Spinal cord (tissue), 10 donors: Measurements from ENCODE around the gene RIMBP2. TPM values are rescaled to one million over a fixed set of nuclear protein-coding genes. Genes with fewer than 3 reads are reported as not detected.

ENCODE experiments used
- DNase-seq, 6 donors: peaks; one replicate each; pipeline versions ENCODE4 v3.0.0 to v3.0.0-alpha.2; 2013 to 2015; ENCODE audit warnings: low spot score in 6 of 6, low read depth in 4 of 6
- H3K27ac ChIP-seq: one replicate; pipeline ENCODE4 v1.5.1; 2013; ENCODE audit warnings: low read depth, low read length, control low read depth
- H3K27me3 ChIP-seq: one replicate; pipeline ENCODE4 v1.6.1; 2013; ENCODE audit warnings: low read length; ENCODE audit not compliant: control insufficient read depth, insufficient read depth
- H3K36me3 ChIP-seq: one replicate; pipeline ENCODE4 v1.6.1; 2013; ENCODE audit warnings: low read length; ENCODE audit not compliant: control insufficient read depth, insufficient read depth
- H3K4me1 ChIP-seq: one replicate; pipeline ENCODE4 v1.6.1; 2013; ENCODE audit warnings: low read length; ENCODE audit not compliant: control insufficient read depth, insufficient read depth
- H3K4me3 ChIP-seq: one replicate; pipeline ENCODE4 v1.5.1; 2013; ENCODE audit warnings: low read depth, low read length, control low read depth
- H3K9me3 ChIP-seq: one replicate; pipeline ENCODE4 v1.6.1; 2013; ENCODE audit warnings: low read length; ENCODE audit not compliant: control insufficient read depth, insufficient read depth
- WGBS: methylation state at CpG from one replicate; pipeline ENCODE4 v1.1.5; 2013; ENCODE audit warnings: missing lambda C conversion rate; ENCODE audit not compliant: insufficient coverage; 5-methylcytosine and 5-hydroxymethylcytosine counted together
- polyA plus RNA-seq, 2 donors: library from polyadenylated mRNA; unstranded; fragments of 120-200 nt; gene quantifications; one replicate each; pipeline ENCODE4 v1.2.1, GENCODE V29; 2013; ENCODE audit not compliant: insufficient read length in 2 of 2
- total RNA-seq, 2 donors: library from RNA; depleted of rRNA in 1 of 2; stranded (reverse); fragments of 120-200 nt in 1 of 2; fragments of >200 nt in 1 of 2; gene quantifications; one replicate each; pipeline versions ENCODE4 v1.2.3 to v1.2.4, GENCODE V29; 2013 to 2014
- donor health status: healthy.

RIMBP2 gene
- total and polyA plus RNA-seq, 4 donors, result 11.4 to 37.3 (median 27.5) TPM

DNA sequence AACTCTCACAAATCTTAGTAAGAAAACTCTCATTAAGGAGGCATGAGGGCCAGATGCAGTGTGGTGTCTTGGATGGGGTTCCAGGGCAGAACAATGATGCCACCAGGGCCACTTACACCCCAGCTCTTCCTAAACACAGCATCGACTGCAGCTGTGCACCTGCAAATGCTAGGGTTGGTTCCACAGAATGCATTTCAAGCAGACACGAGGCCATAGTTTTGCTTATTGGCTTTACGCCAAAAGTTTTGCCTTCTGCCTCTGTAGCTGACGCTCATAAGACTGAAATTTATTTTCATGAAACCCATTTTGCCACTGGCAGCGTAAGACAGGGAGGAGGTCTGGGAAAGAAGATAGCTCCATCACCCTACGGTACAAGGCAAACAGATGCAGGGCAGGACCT lies 179.0 kb downstream of the RIMBP2 start:
- DNase-seq, result peak in 1 of 6 donors; percentile 58
- Histone ChIP-seq H3K4me3 (no peak overlapping the region), H3K4me1 (peaks cover 5% of the 10 kb centered on the region), H3K36me3 (no peaks in the 10 kb centered on the region), H3K9me3 (no peaks in the 10 kb centered on the region), H3K27me3 (no peaks in the 10 kb centered on the region), H3K27ac (no peak overlapping the region)
- WGBS, result 72% methylated on average over 4 of the region's 6 CpGs

DNA sequence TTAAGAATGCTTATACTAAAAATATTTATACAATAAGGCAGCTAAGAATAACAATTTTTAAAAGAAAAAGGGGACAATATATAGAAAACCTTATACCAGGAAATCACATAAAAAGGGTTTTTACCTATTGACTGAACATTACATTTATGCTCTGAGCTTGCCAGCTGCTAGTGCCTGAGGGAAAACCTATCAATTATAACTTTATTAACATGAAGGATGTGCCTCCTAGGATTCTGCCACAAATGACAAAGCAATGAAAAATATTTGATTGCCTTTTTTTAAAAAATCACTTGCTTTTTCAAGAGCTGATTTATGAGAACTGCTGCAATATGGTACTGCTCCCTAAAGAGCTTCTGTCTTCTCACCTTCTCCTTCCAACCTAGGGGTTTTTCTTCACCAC lies 185.7 kb downstream of the RIMBP2 start:
- peak in 1 of 6 donors; percentile 49 for DNase-seq
- no peaks in the 10 kb centered on the region for H3K36me3 ChIP-seq
- no peak overlapping the region for H3K4me3 ChIP-seq
- H3K9me3 ChIP-seq, result no peaks in the 10 kb centered on the region
- no peak overlapping the region for H3K27ac ChIP-seq
- no peaks in the 10 kb centered on the region for H3K4me1 ChIP-seq
- no peaks in the 10 kb centered on the region for H3K27me3 ChIP-seq

DNA sequence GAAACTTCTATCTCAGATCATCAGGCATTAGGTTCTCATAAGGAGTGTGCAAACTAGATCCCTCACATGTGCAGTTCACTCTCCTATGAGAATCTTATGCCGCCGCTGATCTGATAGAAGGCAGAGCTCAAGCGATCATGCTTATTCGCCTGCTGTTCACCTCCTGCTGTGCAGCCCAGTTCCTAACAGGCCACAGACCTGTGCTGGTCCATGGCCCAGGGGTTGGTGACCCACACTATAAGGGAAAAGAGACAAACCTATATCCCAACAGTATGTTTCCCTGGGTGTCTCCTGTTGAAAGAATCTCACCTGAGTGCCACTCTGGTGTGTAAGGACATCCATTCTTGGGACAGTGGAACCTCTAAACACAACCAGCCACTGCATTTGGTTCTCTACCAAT lies 186.3 kb downstream of the RIMBP2 start:
- WGBS, result 75% methylated on average over 4 of the region's 4 CpGs
- Histone ChIP-seq H3K27ac (no peak overlapping the region), H3K36me3 (no peaks in the 10 kb centered on the region), H3K27me3 (no peaks in the 10 kb centered on the region), H3K9me3 (no peaks in the 10 kb centered on the region), H3K4me3 (no peak overlapping the region), H3K4me1 (no peaks in the 10 kb centered on the region)
- no peak for DNase-seq

DNA sequence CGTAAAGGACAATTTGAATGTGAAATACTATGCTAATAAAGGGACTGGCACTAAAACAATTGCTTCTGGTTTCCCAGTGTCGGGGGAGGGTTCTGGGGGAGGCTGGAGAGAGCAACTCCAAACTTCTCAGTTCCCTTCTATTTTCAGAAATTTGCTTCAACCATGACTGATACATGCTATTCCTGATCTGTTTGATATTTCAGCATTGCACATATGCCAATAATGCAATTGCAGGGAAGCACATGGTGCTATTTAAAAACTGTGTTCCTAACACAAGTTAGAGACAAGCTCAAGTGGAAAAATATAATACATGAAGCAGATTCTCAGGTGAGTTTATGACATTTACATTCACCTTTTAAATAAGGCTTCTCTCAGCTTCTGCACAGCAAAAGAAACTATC lies 188.9 kb downstream of the RIMBP2 start:
- H3K4me3 ChIP-seq, result no peak overlapping the region
- H3K9me3 ChIP-seq, result no peaks in the 10 kb centered on the region
- no peak for DNase-seq
- H3K4me1 ChIP-seq, result peaks cover 5% of the 10 kb centered on the region
- H3K36me3 ChIP-seq, result no peaks in the 10 kb centered on the region
- H3K27ac ChIP-seq, result no peak overlapping the region
- no peaks in the 10 kb centered on the region for H3K27me3 ChIP-seq
- whole genome bisulfite sequencing, result no CpG with 5 or more reads among the region's 2 CpGs

DNA sequence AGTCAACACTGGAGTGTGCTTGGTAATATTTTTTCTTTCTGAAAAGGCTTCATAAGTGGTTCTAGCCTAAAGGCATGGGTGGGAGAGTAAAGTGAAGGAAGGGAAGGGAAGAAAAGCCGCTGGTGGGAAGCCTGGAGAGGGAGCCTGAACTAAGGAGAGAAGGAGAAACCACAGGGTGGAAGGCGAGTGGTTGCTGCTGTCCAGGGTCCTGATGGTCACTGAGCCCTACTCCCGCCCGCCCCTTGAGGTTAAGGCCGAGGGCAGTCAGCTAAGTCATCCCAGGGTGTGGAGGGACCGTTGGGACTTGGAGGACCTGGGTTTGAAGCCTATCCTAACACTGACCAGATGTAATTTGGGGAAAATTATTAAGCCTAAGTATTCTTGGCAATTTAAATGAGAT lies 189.3 kb downstream of the RIMBP2 start:
- 24% methylated on average over 2 of the region's 6 CpGs for WGBS
- peaks cover 8% of the 10 kb centered on the region for H3K4me1 ChIP-seq
- no peak overlapping the region for H3K4me3 ChIP-seq
- no peaks in the 10 kb centered on the region for H3K27me3 ChIP-seq
- no peaks in the 10 kb centered on the region for H3K9me3 ChIP-seq
- H3K36me3 ChIP-seq, result no peaks in the 10 kb centered on the region
- H3K27ac ChIP-seq, result no peak overlapping the region
- DNase-seq, result no peak

DNA sequence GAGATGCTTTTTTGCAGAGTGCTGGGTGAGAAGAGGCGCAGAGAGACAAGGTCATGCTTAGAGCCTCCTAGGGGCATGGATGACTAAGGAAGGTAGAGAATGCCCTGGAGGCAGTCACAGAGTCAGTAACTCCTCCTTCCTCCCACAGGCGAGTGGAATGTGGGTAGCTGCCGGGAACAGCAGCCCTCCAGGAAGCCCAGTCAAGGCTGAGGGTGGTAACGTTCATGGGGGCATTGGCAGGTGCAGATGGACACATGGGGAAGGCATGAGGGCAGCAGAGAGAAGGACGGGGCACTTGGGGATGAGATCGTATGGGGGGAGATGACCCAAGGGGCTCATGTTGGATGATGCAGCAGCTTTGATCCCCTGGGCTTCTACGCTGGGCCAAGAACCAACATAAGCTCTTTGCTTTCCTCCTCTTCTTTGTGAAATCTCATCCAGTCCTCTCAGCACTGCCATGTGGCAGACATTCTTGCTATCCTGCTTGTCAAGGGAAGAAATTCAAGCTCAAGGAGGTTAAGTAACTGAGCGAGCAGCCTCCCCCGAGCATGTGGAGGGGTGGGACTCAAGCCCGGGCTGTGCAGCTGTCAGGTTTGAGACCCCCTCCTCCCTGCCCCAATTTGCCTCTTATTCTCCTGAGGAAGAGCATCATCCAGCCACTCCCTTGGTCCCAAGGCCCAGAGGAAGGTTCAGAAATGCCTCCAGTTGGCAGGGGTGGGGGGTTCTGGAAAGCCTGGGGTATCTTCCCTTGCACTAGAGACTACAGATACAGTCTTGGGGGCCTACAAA lies 190.5 kb downstream of the RIMBP2 start:
- Histone ChIP-seq H3K9me3 (no peaks in the 10 kb centered on the region), H3K27me3 (no peaks in the 10 kb centered on the region), H3K4me1 (peaks cover 14% of the 10 kb centered on the region), H3K27ac (no peak overlapping the region), H3K4me3 (no peak overlapping the region), H3K36me3 (no peaks in the 10 kb centered on the region)
- WGBS, result 83% methylated on average over 5 of the region's 10 CpGs
- DNase-seq, result no peak

DNA sequence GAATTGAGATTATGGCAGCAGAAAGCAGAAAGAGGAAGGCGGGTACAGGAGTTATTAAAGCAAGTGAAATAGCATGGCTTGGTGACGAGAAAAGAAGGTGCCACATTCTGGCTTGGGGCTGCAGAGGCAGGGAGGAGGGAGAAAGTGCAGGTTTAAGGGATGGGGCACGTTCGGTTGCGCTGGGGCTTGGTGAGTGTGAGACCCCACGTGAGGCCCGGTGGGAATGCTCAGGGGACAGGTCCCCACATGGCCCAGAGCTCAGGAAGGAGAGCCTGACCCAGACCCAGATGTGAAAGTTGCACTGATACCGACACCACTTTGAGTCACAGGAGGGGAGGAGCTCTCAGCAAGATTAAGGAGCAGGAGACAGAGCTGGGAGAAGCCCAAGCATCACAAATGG lies 191.3 kb downstream of the RIMBP2 start:
- H3K36me3 ChIP-seq, result no peaks in the 10 kb centered on the region
- WGBS, result 73% methylated on average over 8 of the region's 8 CpGs
- peaks cover 14% of the 10 kb centered on the region for H3K4me1 ChIP-seq
- H3K9me3 ChIP-seq, result no peaks in the 10 kb centered on the region
- no peaks in the 10 kb centered on the region for H3K27me3 ChIP-seq
- no peak overlapping the region for H3K4me3 ChIP-seq
- DNase-seq, result no peak
- H3K27ac ChIP-seq, result no peak overlapping the region

DNA sequence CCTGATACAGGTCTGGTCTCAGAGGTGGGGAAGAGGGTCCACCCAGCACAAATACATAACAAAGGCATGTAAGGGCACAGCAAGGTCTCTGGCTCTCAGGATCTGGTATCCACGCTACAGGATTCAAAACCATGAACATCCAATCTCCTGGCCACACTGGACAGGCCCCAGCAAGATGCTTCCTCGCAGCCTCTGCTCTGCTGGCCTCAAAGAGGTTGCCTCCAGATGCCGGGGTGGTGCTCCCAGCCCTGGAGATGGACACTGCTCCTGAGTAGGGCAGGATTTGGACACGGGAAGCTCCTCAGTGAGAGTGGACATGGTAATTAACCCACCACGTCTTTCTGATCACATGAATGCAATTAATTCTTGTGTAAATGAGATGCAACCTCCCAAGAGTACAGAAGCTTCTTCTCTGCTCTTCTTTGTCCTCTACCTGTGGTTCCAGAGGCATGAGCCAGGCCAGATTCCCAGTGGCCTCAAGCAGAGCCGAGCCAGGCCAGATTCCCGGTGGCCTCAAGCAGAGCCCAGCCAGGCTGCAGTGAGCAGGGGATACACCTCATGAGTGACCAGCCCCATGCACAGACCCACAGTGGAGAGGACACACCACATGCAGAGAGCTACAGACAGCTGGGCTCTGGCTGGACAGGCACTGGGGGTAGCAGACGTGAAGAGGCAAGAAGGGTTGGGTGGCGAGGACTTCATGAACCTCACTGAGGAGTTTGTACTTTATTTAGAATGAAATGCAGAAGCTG lies 192.1 kb downstream of the RIMBP2 start:
- H3K36me3 ChIP-seq, result no peaks in the 10 kb centered on the region
- H3K27me3 ChIP-seq, result no peaks in the 10 kb centered on the region
- 73% methylated on average over 6 of the region's 9 CpGs for WGBS
- H3K27ac ChIP-seq, result no peak overlapping the region
- H3K9me3 ChIP-seq, result no peaks in the 10 kb centered on the region
- no peak for DNase-seq
- no peak overlapping the region for H3K4me3 ChIP-seq
- peaks cover 14% of the 10 kb centered on the region for H3K4me1 ChIP-seq

DNA sequence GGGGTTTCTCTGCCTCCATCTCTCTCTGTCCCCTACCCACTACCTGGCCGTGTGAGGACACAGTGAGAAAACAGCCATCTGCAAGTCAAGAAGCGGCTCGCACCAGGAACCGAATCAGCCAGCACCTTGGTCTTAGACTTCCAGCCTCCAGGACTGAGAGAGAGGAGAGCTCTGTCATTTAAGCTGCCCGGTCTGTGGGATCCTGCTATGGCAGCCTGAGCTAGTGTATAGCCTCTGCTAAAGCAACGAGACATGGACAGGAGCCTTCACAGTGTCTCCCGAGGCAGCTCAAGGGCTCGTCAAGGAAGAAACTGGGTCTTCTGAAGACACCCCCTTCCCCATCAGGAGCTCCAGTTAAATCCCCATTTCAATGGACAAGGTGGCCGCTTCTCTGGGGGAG lies 192.9 kb downstream of the RIMBP2 start:
- no peak for DNase-seq
- no peaks in the 10 kb centered on the region for H3K27me3 ChIP-seq
- peaks cover 14% of the 10 kb centered on the region for H3K4me1 ChIP-seq
- no peak overlapping the region for H3K4me3 ChIP-seq
- no peaks in the 10 kb centered on the region for H3K36me3 ChIP-seq
- WGBS, result 91% methylated on average over 8 of the region's 9 CpGs
- no peak overlapping the region for H3K27ac ChIP-seq
- H3K9me3 ChIP-seq, result no peaks in the 10 kb centered on the region
